Astrocyte (in vitro differentiated cells and primary cell): ENCODE results near the gene OVCH2. TPM values are rescaled to one million over a fixed set of nuclear protein-coding genes. Genes with fewer than 3 reads are reported as not detected.

Experiments
- DNase-seq: peaks from one replicate; pipeline ENCODE4 v3.0.0-alpha.2; 2010; ENCODE audit warnings: low read depth
- FAIRE-seq: peaks from 2 replicates; lab custom pipeline; 2011; peaks lifted over from hg19 to GRCh38; lab: Jason Lieb, UNC
- H2AFZ ChIP-seq: 2 replicates; pipeline ENCODE4 v1.6.0; 2012; ENCODE audit warnings: low read depth, low read length, inconsistent platforms
- H3K27ac ChIP-seq: 2 replicates; pipeline ENCODE4 v1.5.1; 2011; ENCODE audit warnings: low read depth, low read length, inconsistent platforms
- H3K27me3 ChIP-seq: 2 replicates; pipeline ENCODE4 v1.6.0; 2011; ENCODE audit warnings: low read length, inconsistent platforms; ENCODE audit not compliant: insufficient read depth
- H3K36me3 ChIP-seq: 2 replicates; pipeline ENCODE4 v1.5.1; 2011; ENCODE audit warnings: low read length, inconsistent platforms; ENCODE audit not compliant: insufficient read depth
- H3K4me1 ChIP-seq: 2 replicates; pipeline ENCODE4 v1.5.1; 2011; ENCODE audit warnings: low read length, inconsistent platforms; ENCODE audit not compliant: insufficient read depth
- H3K4me2 ChIP-seq: 2 replicates; pipeline ENCODE4 v1.6.0; 2012; ENCODE audit warnings: low read length, inconsistent platforms
- H3K4me3 ChIP-seq: 2 replicates; pipeline ENCODE4 v1.5.1; 2011; ENCODE audit warnings: low read depth, mild to moderate bottlenecking, low read length, inconsistent platforms; ENCODE audit not compliant: insufficient read depth
- H3K79me2 ChIP-seq: 2 replicates; pipeline ENCODE4 v1.6.0; 2012; ENCODE audit warnings: mild to moderate bottlenecking, low read length, inconsistent platforms; ENCODE audit not compliant: insufficient read depth
- H3K9ac ChIP-seq: 2 replicates; pipeline ENCODE4 v1.6.0; 2012; ENCODE audit warnings: mild to moderate bottlenecking, low read length, inconsistent platforms
- H3K9me3 ChIP-seq: 2 replicates; pipeline ENCODE4 v1.5.1; 2012; ENCODE audit warnings: low read depth, mild to moderate bottlenecking, low read length, inconsistent platforms; ENCODE audit not compliant: insufficient read depth
- H4K20me1 ChIP-seq: 2 replicates; pipeline ENCODE4 v1.6.0; 2012; ENCODE audit warnings: low read length, inconsistent platforms; ENCODE audit not compliant: insufficient read depth
- H3K27ac Mint-ChIP-seq: one replicate; pipeline ENCODE4 v1.8.0; 2021; ENCODE audit warnings: mild to moderate bottlenecking, mixed read lengths; ENCODE audit not compliant: unreplicated experiment
- H3K27me3 Mint-ChIP-seq: one replicate; pipeline ENCODE4 v1.8.0; 2021; ENCODE audit warnings: low read depth, mixed read lengths; ENCODE audit not compliant: unreplicated experiment
- H3K36me3 Mint-ChIP-seq: one replicate; pipeline ENCODE4 v1.8.0; 2021; ENCODE audit warnings: low read depth, mixed read lengths; ENCODE audit not compliant: unreplicated experiment
- H3K4me1 Mint-ChIP-seq: one replicate; pipeline ENCODE4 v1.8.0; 2021; ENCODE audit warnings: low read depth, mixed read lengths; ENCODE audit not compliant: unreplicated experiment
- H3K4me3 Mint-ChIP-seq: one replicate; pipeline ENCODE4 v1.8.0; 2021; ENCODE audit warnings: mild to moderate bottlenecking, moderate library complexity, mixed read lengths; ENCODE audit not compliant: unreplicated experiment
- H3K9me3 Mint-ChIP-seq: one replicate; pipeline ENCODE4 v1.8.0; 2021; ENCODE audit warnings: mild to moderate bottlenecking, mixed read lengths; ENCODE audit not compliant: unreplicated experiment
- CTCF ChIP-seq: IDR thresholded peaks from 2 replicates; pipeline ENCODE4 v1.5.1; 2011; ENCODE audit warnings: low read depth, mild to moderate bottlenecking, inconsistent platforms, low read length, moderate library complexity; ENCODE audit not compliant: insufficient read depth
- EZH2 ChIP-seq: IDR thresholded peaks from 2 replicates; pipeline ENCODE4 v1.6.1; 2012; ENCODE audit warnings: mild to moderate bottlenecking, low read length, inconsistent platforms; ENCODE audit not compliant: insufficient read depth
- total RNA-seq: library from RNA; stranded (reverse); gene quantifications from 2 replicates; pipeline ENCODE4 v1.2.1, GENCODE V29; 2021

Gene OVCH2
- total RNA-seq, 1 donor from 2014 or later = 4.5 TPM

GRCh38 chr11:7667460-7667859, 38.8 kb downstream of the OVCH2 start:
- H3K4me1 Mint-ChIP-seq = peaks cover 12% of the 10 kb centered on the region
- Histone ChIP-seq H3K79me2 (no peaks in the 10 kb centered on the region), H3K27ac (no peak overlapping the region), H4K20me1 (no peaks in the 10 kb centered on the region), H2AFZ (no peak overlapping the region), H3K9me3 (peaks cover 3% of the 10 kb centered on the region), H3K4me3 (no peak overlapping the region), H3K36me3 (no peaks in the 10 kb centered on the region), H3K4me2 (no peak overlapping the region), H3K4me1 (peaks cover 3% of the 10 kb centered on the region), H3K9ac (no peak overlapping the region), H3K27me3 (no peaks in the 10 kb centered on the region)
- H3K27ac Mint-ChIP-seq = no peak overlapping the region
- TF ChIP-seq EZH2 (no peak), CTCF (no peak)
- H3K27me3 Mint-ChIP-seq = peaks cover 3% of the 10 kb centered on the region
- FAIRE-seq (no peak), DNase-seq (no peak)
- H3K4me3 Mint-ChIP-seq = no peak overlapping the region
- H3K36me3 Mint-ChIP-seq = peaks cover 19% of the 10 kb centered on the region
- H3K9me3 Mint-ChIP-seq = peaks cover 2% of the 10 kb centered on the region

GRCh38 chr11:7666292-7666866, 39.9 kb downstream of the OVCH2 start:
- H3K27ac Mint-ChIP-seq = no peak overlapping the region
- H3K4me3 Mint-ChIP-seq = no peak overlapping the region
- peaks cover 11% of the 10 kb centered on the region for H3K4me1 Mint-ChIP-seq
- Histone ChIP-seq H3K9me3 (peaks cover 3% of the 10 kb centered on the region), H2AFZ (no peak overlapping the region), H3K36me3 (no peaks in the 10 kb centered on the region), H3K4me1 (peaks cover 3% of the 10 kb centered on the region), H3K9ac (no peak overlapping the region), H3K4me2 (no peak overlapping the region), H3K4me3 (no peak overlapping the region), H3K27me3 (no peaks in the 10 kb centered on the region), H4K20me1 (no peaks in the 10 kb centered on the region), H3K27ac (no peak overlapping the region), H3K79me2 (no peaks in the 10 kb centered on the region)
- no peaks in the 10 kb centered on the region for H3K27me3 Mint-ChIP-seq
- peaks cover 2% of the 10 kb centered on the region for H3K9me3 Mint-ChIP-seq
- DNase-seq (no peak), FAIRE-seq (no peak)
- TF ChIP-seq CTCF = no peak
- TF ChIP-seq EZH2 = no peak
- peaks cover 19% of the 10 kb centered on the region for H3K36me3 Mint-ChIP-seq
